OCI-LY3 (cell line): ENCODE data around the gene GCAT.

ENCODE experiments used
- EZH2phosphoT487 ChIP-seq: fragments of 200-600 bp; shearing (Covaris generic); IDR thresholded peaks from 2 replicates; pipeline ENCODE4 v1.6.1; 2018; ENCODE audit warnings: antibody characterized with exemption, mixed run types, low read depth
- TF ChIP-seq, protein P1 (sequence below): fragments of 200-600, 300-600 bp; sonication (generic); IDR thresholded peaks from 2 replicates; pipeline ENCODE4 v1.5.1; 2014; ENCODE audit warnings: antibody characterized with exemption, low read length, low read depth

DNA sequence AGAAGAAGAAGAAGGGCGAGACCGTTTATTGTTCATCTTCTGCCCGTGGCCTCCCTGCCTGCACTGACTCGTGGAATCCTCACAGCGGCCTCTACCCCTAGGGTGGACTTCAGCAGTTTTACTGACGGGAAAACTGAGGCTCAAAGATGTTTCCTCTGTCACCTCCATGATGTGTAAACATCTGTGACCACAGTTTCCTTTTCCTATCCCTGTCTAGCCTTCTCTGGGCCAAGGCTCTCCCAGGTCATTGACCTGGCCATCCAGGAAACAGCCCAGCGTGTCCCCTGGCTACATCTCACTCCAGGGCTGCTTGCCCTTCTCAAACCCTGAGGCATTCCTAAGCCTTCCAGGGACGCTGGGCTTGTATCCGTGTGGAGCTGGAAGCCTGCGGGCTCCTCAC is 49.0 kb upstream of the GCAT start:
- TF ChIP-seq EZH2phosphoT487, result no peak
- TF ChIP-seq, protein P1, sequence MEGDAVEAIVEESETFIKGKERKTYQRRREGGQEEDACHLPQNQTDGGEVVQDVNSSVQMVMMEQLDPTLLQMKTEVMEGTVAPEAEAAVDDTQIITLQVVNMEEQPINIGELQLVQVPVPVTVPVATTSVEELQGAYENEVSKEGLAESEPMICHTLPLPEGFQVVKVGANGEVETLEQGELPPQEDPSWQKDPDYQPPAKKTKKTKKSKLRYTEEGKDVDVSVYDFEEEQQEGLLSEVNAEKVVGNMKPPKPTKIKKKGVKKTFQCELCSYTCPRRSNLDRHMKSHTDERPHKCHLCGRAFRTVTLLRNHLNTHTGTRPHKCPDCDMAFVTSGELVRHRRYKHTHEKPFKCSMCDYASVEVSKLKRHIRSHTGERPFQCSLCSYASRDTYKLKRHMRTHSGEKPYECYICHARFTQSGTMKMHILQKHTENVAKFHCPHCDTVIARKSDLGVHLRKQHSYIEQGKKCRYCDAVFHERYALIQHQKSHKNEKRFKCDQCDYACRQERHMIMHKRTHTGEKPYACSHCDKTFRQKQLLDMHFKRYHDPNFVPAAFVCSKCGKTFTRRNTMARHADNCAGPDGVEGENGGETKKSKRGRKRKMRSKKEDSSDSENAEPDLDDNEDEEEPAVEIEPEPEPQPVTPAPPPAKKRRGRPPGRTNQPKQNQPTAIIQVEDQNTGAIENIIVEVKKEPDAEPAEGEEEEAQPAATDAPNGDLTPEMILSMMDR, result no peak
